Thoracic aorta endothelial cell (primary cell): ENCODE results near the gene UFSP1. TPM values are rescaled to one million over a fixed set of nuclear protein-coding genes. Genes with fewer than 3 reads are reported as not detected.

ENCODE experiments used
- small RNA-seq: library from RNA; depleted of rRNA; stranded (forward); fragments of <200 nt; gene quantifications from one replicate; pipeline ENCODE3, GENCODE V24; 2012
- total RNA-seq: library from RNA; depleted of rRNA; stranded (reverse); fragments of >200 nt; gene quantifications from 2 replicates; pipeline ENCODE4 v1.2.3, GENCODE V29; 2012

The UFSP1 gene
- total RNA-seq, result 1.3 and 3.1 TPM in 2 replicates

DNA sequence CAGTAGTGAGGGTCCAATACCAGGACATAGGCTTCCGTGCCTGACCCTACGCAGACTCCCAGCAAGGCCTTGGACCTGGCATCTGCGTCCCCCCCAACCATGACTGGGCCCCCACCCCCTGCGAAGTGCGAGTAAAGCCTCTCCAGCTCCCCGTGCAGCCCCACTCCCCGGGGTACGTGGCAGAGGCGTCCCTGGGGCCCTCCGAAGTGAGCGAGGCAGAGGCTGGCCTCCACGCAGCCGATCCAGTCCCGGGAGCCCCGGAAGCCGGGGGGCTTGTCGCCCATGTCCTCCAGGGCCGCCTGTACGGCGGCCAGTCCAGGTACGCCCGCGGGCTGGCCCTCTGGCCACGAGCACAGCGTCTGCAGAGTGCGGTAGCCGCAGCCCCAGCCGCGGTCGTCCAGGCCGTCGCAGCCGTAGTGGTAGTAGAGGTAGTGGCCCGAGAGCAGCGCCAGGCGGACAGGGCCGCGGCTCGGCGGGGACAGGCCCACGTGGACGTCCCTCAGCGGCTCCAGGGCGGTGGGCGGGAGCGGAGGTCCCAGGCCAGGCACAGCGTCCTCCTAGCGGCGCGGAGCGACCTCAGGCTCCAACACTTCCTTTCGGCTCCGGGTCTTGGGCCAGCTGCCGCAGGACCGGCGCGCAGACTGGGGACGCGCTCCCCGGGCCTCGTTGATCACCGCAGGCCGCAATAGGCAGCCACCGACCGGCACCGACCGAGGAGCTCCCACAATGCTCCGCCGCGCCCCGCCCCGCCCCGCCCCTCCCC, at the start of gene UFSP1:
Gene UFSP1 (minus strand): TSS at position 728 of the 763 bp plus-strand sequence. CDS start 444 bp downstream, at position 284.

DNA sequence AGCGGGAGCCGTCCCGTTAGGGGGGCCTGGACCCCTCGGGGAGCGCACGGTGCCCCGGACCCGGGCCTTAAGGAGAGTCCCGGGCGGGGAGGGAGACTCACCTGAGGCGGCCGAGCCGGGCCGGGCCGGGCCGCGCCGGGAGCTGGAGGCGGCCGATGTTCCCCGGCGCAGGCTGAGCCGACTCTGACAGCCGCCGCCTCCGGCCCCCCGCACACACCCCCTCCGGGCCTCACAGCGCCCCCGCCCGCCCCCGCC, 6.1 kb upstream of the UFSP1 start, which contains the start of gene ACHE:
Gene ACHE (minus strand): TSS at position 188 of the 255 bp plus-strand sequence. CDS start 1,656 bp downstream, outside the sequence.

DNA sequence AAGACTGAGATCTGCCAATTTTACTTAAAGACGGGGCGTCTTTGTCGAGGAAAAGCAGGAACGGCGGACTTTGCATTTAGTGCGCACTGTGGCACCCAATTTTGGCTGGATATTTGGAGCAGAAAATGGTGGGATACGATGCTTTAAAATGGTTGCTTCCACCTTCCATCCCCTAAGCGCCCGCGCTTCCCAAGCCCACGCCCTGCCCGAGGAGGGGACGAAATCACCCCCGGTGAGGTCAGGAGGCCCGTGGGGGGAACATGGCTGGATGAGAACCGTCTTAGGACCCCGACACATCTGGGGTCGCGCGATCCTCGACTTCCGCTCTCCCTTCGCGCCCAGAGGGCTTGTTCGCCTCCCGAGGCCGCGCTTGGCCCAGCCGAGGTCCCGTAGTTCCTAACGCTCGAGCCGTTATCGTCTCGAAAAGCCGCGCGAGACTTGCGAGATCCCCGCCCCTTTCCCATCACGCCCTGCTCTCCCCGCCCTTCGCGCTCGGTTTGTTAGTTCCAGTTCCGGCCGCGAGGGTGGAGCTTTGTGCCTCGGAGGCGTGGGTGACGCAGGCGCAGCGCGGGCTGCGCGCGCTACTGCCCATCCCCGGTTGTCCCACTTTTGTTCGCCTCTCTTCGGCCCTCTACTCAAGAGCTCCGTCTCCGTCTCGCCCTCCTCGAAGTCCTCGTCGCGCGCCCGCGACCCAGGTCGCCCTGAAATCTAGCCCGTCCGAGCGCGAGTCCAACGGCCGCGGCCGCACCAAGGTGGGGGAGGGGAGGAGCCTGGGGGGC, 14.7 kb downstream of the UFSP1 start, which contains the start of gene SRRT:
Gene SRRT (plus strand): TSS at position 527 of the 779 bp plus-strand sequence. CDS start 488 bp downstream, outside the sequence.

DNA sequence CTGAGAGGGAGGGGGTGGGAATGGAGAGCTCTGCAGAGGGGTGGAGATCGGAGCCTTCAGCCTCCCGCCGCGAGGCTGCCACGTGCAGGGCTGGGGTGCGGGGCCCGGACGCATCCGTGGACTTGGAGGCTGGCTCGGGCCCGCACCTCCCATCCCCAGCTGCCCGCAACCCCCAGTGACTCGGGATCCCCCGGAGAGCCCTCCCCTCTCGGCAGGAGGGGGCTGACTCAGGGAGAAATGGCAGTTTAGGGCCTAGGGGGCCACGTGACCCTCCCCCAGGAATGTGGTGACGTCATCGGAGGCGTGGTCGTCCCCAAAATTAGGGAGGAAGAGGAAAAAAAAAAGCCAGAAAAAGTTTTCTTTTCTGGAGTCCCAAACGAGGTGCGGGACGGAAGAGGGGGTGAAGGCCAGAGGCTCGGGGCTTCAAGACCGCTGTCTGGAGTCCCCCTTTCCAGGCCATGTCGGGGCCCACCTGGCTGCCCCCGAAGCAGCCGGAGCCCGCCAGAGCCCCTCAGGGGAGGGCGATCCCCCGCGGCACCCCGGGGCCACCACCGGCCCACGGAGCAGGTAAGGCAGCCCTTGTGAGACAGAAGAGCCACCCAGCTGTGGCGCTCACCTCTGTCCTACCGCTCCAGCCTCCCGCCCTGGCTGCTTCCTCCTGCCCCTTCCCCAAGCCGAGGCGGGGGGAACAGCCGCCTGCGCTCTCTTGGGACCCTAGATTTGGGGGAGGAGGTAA, 22.3 kb downstream of the UFSP1 start, which contains the start of gene TRIP6:
Gene TRIP6 (plus strand): TSS at position 348 of the 736 bp plus-strand sequence. CDS start 111 bp downstream, at position 459.

DNA sequence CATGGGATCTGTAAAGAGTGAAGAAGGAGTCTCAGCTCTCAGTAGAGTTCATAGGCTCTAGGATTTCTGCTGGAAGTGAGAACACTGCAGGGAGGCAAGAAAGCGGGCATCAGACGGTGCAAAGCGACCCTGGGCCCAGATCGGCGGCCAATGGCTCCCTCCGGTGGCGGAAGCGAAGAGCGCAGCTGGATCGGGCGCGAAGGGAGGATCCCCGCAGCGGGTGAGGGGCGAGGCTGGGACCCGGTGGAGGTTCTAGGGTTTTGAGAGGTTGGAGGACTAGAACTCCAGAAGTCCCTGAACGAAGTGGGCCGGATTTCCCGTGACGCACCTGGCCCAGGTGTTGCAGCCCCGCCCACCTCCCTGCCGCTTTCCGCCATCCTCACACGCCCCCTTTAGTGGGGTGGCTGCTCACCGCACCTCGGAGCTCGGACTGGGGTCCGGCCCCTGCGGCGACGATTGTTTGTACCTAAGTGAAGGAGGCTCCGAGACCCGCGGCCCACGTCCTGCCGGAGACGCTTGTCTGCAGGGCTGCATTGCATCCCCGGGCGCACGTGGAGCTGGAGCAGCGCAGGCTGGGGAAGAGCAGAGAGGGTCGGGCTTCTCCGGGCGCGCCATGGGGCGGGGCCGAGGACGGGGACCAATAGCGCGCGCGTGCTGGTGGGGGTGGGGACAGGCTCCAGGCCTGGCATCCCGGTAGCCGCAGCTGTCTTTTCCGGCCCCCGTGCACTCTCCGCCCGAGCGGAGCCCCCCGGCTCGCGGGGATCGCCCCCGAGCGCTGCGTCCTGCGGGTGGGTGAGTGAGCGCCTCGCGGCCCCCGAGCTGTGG, 37.3 kb downstream of the UFSP1 start, which contains the start of gene SLC12A9:
Gene SLC12A9 (plus strand): TSS at position 666 of the 825 bp plus-strand sequence. CDS start 1,485 bp downstream, outside the sequence.

Small RNAs within 50 kb of the gene (small RNA-seq; reads per million reads assigned to genes)
- gene RN7SL549P (not detected), gene RPS29P15 (not detected)

Other genes with a start within 250 kb of the UFSP1 start
- gene TFR2, start 248.2 kb downstream of the UFSP1 start, total RNA-seq, result 0.27 and 0.43 TPM in 2 replicates
- not detected in 2 replicates for gene ACTL6B, start 233.3 kb downstream of the UFSP1 start, total RNA-seq
- 79.8 and 94.3 TPM in 2 replicates for gene GNB2, start 216.0 kb downstream of the UFSP1 start, total RNA-seq
- gene GIGYF1, start 195.5 kb downstream of the UFSP1 start, total RNA-seq, result 20.1 and 23.1 TPM in 2 replicates
- gene POP7, start 183.6 kb downstream of the UFSP1 start, total RNA-seq, result 36.7 and 44.8 TPM in 2 replicates
- gene EPO, start 169.2 kb downstream of the UFSP1 start, total RNA-seq, result not detected in 2 replicates
- gene ZAN, start 156.1 kb downstream of the UFSP1 start, total RNA-seq, result not detected in 2 replicates
- 148 and 172 TPM in 2 replicates for gene EPHB4, start 62.2 kb downstream of the UFSP1 start, total RNA-seq
- 17.4 and 17.5 TPM in 2 replicates for gene SLC12A9, start 37.0 kb downstream of the UFSP1 start, total RNA-seq
- 58.2 and 65.1 TPM in 2 replicates for gene TRIP6, start 22.3 kb downstream of the UFSP1 start, total RNA-seq
- 56.6 and 59.0 TPM in 2 replicates for gene SRRT, start 14.6 kb downstream of the UFSP1 start, total RNA-seq
- 0.13 and 0.22 TPM in 2 replicates for gene ACHE, start 6.2 kb upstream of the UFSP1 start, total RNA-seq
- not detected in 2 replicates for gene MUC3A, start 59.8 kb upstream of the UFSP1 start, total RNA-seq
- gene MUC12, start 79.8 kb upstream of the UFSP1 start, total RNA-seq, result not detected in 2 replicates
- gene MUC17, start 130.4 kb upstream of the UFSP1 start, total RNA-seq, result not detected in 2 replicates
- 14.1 and 16.9 TPM in 2 replicates for gene TRIM56, start 195.8 kb upstream of the UFSP1 start, total RNA-seq
- 1,853 and 2,613 TPM in 2 replicates for gene SERPINE1, start 237.4 kb upstream of the UFSP1 start, total RNA-seq